HG03460 (cell line): ENCODE results near the gene BRSK2.

ENCODE experiments used
- ATAC-seq: cut with Tn5 transposase; IDR thresholded peaks from one replicate; pipeline ENCODE4 v1.9.1; 2021; ENCODE audit not compliant: unreplicated experiment

The BRSK2 gene

GRCh38 chr11:1493650-1494244, 104.0 kb downstream of the BRSK2 start:
- no peak for ATAC-seq

GRCh38 chr11:1494650-1495049, 104.9 kb downstream of the BRSK2 start:
- ATAC-seq: no peak

GRCh38 chr11:1496091-1496760, 106.5 kb downstream of the BRSK2 start:
- no peak for ATAC-seq

GRCh38 chr11:1496761-1497095, 107.0 kb downstream of the BRSK2 start:
- no peak for ATAC-seq

- no peak for ATAC-seq
Measured at GRCh38 chr11:1497600-1497999, 107.9 kb downstream of the BRSK2 start.

- no peak for ATAC-seq
Measured at GRCh38 chr11:1498262-1498661, 108.5 kb downstream of the BRSK2 start.

- no peak for ATAC-seq
Measured at GRCh38 chr11:1499261-1499890, 109.6 kb downstream of the BRSK2 start.

GRCh38 chr11:1499899-1500298, 110.2 kb downstream of the BRSK2 start:
- ATAC-seq: no peak

GRCh38 chr11:1500466-1501420, 111.0 kb downstream of the BRSK2 start:
- ATAC-seq: no peak

- no peak for ATAC-seq
Measured at GRCh38 chr11:1501421-1502167, 111.9 kb downstream of the BRSK2 start.

- no peak for ATAC-seq
Measured at GRCh38 chr11:1502168-1502953, 112.6 kb downstream of the BRSK2 start.

- ATAC-seq: no peak
Measured at GRCh38 chr11:1502954-1503707, 113.4 kb downstream of the BRSK2 start.

GRCh38 chr11:1503708-1504104, 114.0 kb downstream of the BRSK2 start:
- ATAC-seq: no peak

- ATAC-seq: no peak
Measured at GRCh38 chr11:1504138-1504537, 114.4 kb downstream of the BRSK2 start.

GRCh38 chr11:1504581-1505290, 115.0 kb downstream of the BRSK2 start:
- no peak for ATAC-seq

GRCh38 chr11:1505480-1505879, 115.7 kb downstream of the BRSK2 start:
- ATAC-seq: no peak

- ATAC-seq: no peak
Measured at GRCh38 chr11:1506981-1507380, 117.2 kb downstream of the BRSK2 start.

- no peak for ATAC-seq
Measured at GRCh38 chr11:1507381-1508140, 117.8 kb downstream of the BRSK2 start.
